Stimulated activated CD4-positive, alpha-beta T cell treated with anti-CD3 and anti-CD28 coated beads, Interleukin-2, amount 100 ng/mL, for 4 hours (primary cell): ENCODE measurements around the gene CACNA2D1.
"Not testable (repeated sequence)": the region's sequence is repeated elsewhere in the genome, so short reads cannot be mapped to it uniquely, and the experiment has no call there.

ENCODE experiments used
- DNase-seq: peaks from one replicate; pipeline ENCODE4 v3.0.0-alpha.2; 2020; ENCODE audit warnings: low read depth

Gene CACNA2D1

DNA sequence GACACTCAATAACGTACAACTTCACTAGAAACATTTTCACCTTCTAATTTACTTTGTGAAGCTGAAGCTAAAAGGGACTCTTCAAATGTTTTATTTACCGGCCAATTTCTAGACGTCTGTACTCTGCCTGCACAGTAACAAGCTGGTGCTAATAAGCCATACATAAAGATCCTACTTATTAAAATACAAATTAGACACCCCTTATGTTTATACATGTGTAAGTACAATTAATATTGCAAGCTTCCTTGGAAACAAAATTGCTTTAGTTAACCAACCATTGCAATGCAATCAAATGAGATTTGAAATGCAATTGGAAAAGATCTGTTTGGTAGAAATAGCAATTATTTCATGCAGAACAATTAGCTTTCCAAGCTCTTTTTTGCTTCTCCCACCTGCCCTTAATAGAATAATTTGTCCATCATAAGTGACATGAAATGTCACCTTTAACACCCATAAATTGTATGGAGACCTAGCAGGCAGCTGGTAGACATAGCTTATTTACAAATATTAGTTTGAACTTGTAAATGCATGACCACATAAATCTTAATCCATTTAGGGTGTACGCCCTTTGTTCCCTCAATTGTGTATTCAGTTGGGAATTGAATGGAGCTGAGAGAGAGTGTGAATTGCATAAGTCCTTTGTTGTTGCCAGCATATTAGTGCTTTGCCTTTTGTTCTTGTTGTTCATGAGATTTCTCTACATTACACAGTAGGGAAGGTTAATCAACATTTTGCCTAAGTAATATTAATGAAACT lies 277.1 kb downstream of the CACNA2D1 start:
- DNase-seq, result no peak

DNA sequence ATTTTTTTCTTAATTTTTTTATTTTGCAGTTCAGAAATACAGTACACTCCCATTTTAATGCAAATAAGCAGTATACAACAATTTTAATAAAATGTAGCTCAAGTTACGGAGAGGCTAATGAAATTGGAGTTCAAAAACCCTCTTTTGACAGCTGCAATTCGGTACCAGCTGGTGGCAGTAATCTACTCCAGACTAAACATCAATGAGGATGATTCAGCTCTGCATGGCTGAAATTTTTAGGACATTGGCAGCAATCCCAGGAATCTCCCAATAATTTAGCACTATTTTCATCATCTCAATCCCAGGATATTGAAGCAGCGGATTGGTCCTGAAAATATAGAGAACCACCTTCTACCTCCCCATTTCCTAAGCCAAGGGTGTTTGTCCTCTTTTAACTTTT lies 278.8 kb downstream of the CACNA2D1 start:
- DNase-seq, result no peak

DNA sequence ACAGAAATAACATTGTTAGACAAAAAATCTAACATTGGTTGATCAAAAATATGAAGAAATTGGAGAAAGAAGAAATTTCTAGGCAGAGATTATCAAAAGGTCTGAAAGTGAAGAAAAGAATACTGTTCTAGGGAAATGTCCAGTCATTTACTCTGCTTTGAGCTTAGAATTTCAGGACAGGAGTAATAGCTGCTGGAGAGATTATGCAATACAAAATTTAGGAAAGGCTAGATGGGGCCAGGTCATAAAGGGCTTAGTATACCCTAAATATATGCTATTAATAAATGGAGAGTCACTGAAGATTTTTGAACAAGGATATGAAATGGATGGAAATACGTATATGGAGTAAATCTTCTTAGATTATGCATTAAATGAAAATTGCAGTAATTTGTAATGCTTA lies 279.2 kb downstream of the CACNA2D1 start:
- DNase-seq, result no peak

DNA sequence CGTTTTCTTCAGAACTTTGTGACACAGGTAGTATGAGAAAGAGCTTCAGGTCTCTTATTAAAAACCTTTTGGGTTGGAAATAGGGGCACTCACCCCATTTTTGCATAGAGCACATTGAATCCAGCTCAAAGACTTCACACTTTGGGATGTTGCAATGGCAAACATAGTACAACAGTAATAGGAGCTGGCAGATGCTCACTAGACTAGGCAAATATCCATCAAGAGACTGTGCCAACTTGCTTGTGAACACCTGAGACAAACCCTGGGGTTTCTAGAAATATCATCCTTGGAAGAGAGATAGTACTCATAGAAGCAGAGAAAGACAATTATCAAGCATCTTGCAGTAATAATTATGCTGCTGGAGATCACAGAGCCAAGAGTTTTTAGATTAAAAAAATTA lies 280.0 kb downstream of the CACNA2D1 start:
- DNase-seq, result no peak

DNA sequence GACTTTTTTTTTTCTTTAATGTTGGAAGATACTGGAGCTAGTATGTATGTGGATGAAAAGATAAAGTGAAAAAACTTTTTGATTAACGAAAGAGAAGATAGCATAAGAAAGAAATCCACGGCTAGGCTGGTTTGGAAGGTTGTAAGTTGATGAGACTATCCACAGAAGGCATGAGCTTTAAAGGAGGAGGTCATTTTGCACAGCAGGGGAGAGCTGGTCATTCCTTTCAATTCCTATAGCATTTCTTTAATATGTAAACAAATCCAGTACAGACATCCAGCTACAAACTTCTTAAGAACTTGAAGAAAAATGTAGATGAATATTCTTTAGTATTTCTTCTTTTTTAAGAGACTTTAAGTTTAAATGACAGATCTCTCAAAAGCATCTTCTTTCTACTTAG lies 281.3 kb downstream of the CACNA2D1 start:
- DNase-seq, result no peak

DNA sequence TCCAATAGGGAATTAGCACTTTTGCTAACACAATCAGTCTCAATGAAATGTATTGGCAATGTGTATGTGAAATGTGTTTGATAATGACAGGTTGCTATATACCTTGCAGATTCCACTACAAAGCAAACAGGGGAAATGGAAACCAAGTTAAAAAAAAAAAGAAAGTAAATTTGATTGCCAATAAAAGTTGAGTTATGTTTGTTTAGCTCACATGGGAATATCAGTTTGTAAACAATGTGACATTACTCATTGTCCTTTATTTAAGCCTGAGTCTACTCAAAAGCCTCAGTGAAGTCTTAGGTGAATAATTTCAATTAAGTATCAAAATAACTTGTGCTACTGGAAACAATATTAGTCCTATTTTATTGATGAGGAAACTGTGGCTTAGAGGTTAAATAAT lies 285.2 kb downstream of the CACNA2D1 start:
- DNase-seq, result no peak

DNA sequence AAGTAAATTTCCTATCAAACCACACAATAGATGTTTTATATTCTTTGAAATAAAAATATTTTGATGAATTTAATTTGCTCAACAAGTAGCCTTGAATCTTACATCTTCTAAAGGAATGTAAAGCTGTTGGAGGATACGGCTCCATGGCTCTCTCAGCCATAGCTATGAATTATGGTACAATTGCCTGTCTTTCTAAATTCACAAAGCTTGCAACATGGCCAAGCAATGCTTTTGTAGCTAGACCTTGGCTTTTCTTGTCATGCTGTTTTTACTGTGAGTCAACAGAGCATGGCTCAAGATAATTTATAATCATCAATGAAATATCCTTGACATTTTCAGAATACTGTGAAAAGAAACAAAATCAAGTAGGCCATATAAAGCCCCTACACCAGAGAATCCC lies 286.7 kb downstream of the CACNA2D1 start:
- no peak for DNase-seq

DNA sequence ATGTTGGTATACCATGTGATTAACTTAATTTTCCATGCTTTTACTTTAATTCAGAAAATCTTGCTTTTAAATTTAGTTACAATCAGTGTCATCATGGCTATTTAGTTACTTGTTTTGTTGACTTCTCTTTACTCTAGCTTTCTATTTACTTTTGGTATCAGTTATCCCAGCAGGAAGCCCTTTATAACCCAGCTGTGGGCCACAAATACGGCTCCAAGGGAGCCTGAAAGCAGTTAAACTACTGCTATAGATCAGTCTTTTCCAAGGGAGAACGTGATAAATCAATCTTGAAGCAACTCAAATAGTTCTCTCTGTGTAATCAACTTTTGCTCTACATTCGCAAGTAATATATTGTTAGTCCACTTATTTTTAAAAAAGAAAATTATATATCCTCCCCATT lies 287.4 kb downstream of the CACNA2D1 start:
- DNase-seq, result no peak

DNA sequence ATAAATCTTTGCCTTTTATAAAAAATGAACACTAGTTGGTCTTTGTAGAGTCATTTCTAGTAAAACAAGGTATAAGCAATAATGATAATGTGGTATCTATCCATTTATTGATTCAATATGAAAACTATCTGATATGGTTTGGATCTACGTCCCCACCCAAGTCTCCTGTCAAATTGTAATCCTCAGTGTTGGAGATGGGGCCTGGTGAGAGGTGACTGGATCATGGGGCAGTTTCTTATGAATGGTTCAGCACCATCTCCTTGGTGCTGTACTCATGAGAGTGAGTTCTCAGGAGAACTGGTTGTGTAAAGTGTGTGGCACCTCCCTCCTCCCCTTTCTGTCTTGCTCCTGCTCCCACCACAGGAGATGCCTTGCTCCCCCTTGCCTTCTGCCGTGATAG lies 288.8 kb downstream of the CACNA2D1 start:
- no peak for DNase-seq

DNA sequence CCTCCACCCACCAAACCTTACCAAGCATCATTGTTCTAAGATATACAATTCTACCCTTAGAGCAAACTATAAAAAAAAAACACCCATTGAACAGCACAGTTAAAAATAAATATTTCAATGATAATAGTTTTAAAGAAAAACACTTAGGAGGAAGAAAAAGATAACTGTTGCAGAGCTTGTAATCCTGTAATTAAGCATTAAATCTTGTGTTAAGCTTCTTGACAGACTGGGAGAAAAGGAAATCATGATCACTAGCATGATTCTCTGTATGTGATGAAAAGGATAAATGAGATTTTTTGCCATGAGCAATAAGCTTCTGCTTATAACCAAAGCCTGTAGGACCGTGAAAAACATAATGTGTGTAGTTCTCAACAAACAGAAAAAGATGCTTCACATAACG lies 289.8 kb downstream of the CACNA2D1 start:
- DNase-seq, result no peak

DNA sequence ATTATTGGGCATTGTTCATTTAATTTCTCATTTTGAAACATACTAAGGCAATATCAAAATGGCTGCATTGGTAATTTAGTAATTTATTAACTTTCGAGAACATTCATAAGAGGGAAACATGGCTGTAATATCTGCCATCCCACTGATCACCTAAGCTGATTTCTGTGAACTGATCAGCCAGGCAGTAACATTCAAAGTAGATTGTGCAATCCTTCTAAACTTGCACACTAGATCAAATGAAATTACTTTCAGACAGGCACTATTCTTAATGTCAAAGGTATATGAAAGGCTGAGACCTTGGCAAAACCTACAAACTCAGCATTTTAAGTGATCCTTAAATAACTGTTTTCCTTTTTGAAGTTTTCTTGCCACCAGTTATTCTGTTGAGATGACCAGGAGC lies 290.7 kb downstream of the CACNA2D1 start:
- DNase-seq, result no peak

DNA sequence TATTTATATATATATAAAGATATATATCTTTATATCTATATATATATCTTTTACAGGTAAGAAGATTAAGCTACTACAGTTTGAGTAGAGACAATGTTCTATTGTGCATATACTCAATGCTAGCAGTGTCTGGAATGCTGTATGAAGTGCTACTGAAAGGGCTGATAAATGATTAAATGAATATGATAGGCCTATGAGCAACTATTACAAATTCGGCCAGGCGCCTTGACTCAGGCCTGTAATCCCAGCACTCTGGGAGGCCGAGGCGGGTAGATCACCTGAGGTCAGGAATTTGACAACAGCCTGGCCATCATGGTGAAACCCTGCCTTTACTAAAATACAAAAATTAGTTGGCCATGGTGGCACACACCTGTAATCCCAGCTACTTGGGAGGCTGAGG lies 297.1 kb downstream of the CACNA2D1 start:
- no peak for DNase-seq

DNA sequence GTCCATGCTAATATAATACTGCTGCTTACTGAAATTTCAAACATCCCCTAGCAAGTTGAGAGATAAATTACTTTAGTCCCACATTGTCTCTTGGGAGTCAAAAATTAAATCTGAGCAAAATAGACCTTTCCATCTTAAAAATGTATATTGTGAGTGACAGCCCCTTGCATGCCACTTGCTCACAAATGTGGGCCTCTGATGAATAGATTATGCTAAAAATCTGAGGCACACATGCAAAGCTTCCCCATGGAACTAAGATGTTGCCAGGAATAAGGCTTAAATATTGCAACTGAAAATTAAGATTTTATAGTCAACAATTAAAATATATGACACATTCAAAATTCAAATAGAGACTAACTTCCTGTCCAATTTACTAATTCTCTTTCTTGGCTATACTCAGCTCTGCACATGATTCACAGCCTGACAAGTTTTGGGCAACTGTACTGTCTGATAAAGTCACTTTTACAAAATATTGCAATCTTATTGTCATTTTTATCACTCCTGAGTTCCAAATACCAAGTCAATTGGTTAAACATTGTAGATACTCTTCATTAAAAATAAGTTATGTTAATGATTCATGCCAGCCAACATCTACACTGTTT lies 301.2 kb downstream of the CACNA2D1 start:
- no peak for DNase-seq

DNA sequence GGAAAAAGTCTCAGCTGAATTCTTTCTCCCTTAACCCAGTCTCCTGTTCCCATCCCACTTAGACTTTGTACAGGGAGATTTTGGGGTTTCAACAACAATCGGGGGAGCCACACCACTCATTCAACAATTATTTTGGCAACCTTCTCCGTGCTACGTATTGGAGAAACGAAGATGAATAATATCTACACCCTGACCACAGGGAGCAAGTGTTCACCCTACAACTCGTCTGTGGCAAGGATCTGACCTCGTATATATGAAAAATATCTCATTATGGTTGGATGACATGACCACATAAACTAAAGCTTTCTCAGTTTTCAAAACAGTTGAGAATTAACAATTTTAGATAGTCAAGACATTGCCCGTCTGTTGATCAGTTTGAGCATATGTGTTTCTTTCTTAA lies 302.1 kb downstream of the CACNA2D1 start:
- no peak for DNase-seq

DNA sequence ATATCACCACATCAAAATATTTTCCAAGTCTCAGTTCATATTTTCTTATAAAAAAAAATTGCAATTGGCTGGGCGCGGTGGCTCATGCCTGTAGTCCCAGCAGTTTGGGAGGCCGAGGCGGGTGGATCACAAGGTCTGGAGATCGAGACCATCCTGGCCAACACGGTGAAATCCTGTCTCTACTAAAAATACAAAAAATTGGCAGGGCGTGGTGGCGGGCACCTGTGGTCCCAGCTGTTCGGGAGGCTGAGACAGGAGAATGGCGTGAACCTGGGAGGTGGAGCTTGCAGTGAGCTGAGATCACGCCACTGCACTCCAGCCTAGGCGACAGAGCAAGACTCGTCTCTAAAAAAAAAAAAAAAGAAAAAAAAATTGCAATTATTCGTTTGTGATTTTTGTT lies 303.0 kb downstream of the CACNA2D1 start:
- DNase-seq, result not testable (repeated sequence)

DNA sequence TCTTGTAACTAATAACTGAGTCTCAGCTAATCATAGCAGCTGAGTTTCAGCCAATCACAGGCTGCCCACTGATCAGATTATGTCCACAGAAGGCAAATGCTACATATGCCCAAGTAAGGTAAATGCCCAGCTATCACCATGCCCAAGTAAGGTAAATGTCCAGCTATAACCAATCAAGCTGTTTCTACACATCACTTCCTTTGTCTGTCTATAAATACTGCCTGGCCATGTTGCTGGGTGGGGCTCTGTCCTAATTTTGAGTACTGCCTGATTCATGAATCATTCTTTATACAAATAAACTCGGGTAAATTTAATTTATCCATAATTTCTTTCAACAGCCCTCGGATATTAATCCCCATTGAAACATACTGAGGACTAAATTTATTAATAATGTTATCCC lies 312.4 kb downstream of the CACNA2D1 start:
- no peak for DNase-seq

DNA sequence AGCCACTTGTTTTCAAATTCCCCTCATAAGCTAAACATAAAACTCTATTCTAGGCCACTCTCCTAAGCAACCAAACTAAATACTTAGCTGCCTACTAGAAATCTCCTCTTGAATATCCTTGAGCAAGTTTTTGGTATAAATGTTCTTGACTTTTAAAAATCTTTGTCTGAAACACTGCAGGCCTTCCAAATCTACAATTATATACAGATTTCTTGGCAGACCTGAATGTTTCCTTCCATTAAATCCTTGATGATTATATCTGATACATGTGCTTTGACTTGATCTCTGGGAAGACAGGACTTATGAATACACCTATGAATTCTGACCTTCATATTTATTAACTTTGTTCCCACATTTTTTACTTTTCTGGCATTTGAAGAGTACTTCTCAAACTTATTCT lies 314.5 kb downstream of the CACNA2D1 start:
- no peak for DNase-seq

DNA sequence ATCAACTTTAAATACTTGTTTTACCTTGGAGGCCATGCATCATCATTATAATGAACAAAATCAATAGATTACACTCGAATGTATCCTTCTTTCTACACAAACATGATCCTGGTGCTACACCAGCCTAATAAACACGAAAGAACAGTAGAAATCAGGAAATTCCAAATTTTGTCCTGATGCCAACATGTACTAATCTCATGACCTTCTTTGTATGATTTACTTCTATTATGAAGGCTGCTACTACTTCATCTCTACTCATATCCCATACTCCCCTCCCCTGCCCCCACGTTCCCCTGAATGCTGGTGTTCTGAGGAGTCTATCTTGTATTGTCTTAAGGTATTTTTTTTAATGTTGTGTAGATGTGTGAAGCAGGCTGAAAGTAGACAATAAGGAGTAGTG lies 315.0 kb downstream of the CACNA2D1 start:
- no peak for DNase-seq

DNA sequence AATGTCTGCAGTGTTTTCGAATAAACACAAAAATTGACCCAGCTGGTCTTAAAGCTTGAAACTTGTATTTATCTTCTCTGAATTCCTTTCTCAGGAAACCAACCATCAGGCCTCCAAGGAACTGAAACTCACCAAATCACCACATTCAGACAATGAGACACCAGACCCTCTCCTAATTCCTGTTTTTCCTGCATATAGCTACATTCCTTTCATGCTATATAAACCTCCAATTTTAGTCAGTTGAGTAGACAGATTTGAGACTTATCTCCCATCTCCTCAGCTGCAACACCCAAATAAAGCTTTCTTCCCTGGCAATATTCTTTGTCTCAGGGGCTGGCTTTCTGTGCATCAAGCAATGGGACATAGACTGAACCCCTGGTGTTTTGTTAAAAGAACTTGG lies 317.0 kb downstream of the CACNA2D1 start:
- no peak for DNase-seq

DNA sequence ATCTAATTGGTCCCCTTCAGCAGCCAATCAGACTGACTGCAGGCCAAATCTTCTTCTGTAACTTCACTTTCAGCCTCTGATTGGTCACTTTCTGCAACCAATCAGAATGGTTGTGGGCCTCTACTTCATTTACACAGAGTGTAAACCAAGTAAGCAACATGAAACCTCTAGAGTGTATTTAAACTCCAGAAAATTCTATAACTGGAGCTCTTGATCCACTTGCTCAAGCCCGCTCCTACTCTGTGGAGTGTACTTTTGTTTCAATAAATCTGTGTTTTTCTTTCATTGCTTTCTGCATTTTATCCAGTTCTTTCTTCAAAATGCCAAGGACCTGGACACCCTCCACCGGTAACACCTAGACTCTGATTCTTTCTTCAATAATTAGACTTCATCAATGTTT lies 319.1 kb downstream of the CACNA2D1 start:
- DNase-seq, result no peak

DNA sequence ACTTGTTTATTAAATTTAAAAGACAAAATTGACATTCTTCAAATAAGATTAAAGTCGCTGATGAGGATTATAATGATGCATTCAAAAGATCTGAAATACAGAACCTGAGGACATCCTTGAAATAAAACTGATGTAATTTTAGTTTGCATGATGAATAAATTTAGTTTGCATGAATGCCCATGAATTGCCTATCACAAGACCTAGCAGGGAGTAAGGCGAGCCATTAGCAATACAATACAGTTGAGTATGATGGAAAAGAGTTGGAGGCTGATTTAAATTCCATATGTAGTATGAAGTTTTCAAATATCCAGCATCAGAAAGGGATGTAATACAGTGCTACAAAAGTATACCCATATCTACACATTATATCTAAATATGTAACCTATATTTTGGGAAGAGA lies 321.3 kb downstream of the CACNA2D1 start:
- no peak for DNase-seq

DNA sequence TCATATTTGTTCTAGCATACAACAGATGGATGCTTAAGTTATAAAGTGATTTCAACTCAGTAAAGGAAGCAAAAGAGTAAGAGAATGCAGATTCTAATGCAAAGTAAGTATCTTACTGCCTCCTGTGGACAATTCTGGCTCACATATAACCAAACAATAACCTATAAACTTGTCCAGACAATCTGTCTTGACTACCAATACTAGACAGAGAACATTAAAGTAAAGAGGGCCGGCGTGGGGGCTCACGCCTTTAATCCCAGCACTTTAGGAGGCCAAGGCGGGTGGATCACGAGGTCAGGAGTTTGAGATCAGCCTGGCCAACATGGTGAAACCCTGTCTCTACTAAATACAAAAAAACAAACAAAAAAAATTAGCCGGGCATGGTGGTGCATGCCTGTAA lies 329.3 kb downstream of the CACNA2D1 start:
- DNase-seq, result no peak

DNA sequence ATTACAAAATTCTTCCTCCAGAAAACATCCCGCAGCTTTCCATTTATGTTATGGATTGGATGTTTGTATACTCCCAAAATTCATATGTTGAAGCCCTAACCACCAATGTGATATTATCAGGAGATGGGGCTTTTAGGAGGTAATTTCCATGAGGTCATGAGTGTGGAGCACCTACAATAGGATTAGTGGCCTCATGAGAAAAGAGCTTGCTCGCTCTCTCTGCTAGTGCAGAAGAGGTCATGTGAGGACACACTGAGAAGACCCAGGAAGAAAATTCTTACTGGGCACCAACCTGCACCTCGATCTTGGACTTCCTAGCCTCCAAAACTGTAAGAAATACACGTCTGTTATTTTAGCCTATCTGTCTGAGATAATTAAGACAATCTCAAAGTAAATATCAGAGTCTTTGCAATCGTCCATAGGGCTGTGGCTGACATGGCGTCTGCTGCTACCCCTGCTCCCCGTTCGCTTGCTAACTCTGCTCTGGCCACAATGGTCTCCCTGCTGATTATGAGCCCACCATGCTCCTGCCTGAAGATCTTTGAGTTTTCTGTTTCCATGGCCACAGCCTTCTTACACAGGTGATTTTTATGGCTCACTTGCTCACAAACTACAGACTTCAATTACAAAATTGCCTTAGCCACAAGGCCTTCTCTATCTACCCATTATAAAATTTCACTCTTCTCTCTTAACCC lies 333.3 kb downstream of the CACNA2D1 start:
- DNase-seq, result no peak

DNA sequence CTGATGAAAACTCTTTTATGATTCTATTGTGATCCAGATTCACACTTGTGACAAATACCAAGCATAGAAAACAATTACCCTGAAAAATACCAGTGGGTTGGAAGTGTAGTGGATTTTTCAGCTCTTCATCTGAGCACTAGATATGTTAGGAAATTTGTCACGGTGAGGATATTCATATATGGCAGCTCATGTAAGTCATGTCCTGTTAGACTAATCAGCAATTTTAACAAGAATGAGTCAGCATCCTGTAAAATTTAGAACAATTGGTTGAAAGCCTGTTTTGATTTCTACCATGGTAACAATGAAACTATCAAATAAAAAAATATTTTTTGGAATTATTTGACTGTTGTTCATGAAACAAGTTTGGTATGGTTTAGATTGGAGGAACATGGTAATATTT lies 334.3 kb downstream of the CACNA2D1 start:
- DNase-seq, result no peak
